ENCODE results near the gene ORC4. TPM values are rescaled to one million over a fixed set of nuclear protein-coding genes. Genes with fewer than 3 reads are reported as not detected.

ORC4 gene
- total and polyA plus RNA-seq, 2 of the 8 experiments (the other 6 are each of a cell fraction or from before 2014, with no cell fraction given): 22.7 to 63.7 TPM

GRCh38 chr2:147904051-147904450 is 116.5 kb downstream of the ORC4 start:
- Histone ChIP-seq H3K14ac (ENCODE audit: insufficient read length) (no peak overlapping the region), H4K20me1 (replicated peaks in 1 of 2; ENCODE audit: control insufficient read depth in 1 of 2, insufficient read depth in 2 of 2, low read length in 2 of 2) (peaks cover 0 to 1% of the 10 kb centered on the region in 2 experiments), H3K23me2 (ENCODE audit: low read depth, low read length) (no peaks in the 10 kb centered on the region), H2BK12ac (ENCODE audit: low read depth, low read length) (no peak overlapping the region), H3K9me3 (ENCODE audit: insufficient read depth in 2 of 2, low read depth in 1 of 2, low read length in 1 of 2) (0 out of 4 replicates have a peak, but pooled peaks cover 0 to 2% of the 10 kb centered on the region in 2 experiments), H2AK5ac (ENCODE audit: low read depth, low read length) (no peak overlapping the region), H3K36me3 (ENCODE audit: control insufficient read depth in 2 of 4, insufficient read depth in 4 of 4, low read length in 3 of 4) (peaks cover 0 to 11% (median 2%) of the 10 kb centered on the region in 4 experiments; a peak in 2 of 8 replicates), H3K79me2 (ENCODE audit: control insufficient read depth in 1 of 2, insufficient read depth in 2 of 2, low read length in 2 of 2) (no peaks in the 10 kb centered on the region; a peak in 1 of 4 replicates), H3K18ac (ENCODE audit: extremely low read depth, low read length) (no peak overlapping the region), H2BK20ac (ENCODE audit: low read length) (no peak overlapping the region), H3K27me3 (replicated peaks in 1 of 4; ENCODE audit: control insufficient read depth in 3 of 4, extremely low read depth in 1 of 4, insufficient read depth in 3 of 4, low read length in 3 of 4) (no peaks in the 10 kb centered on the region), H3K23ac (ENCODE audit: insufficient read length) (no peak overlapping the region), H3K27ac (ENCODE audit: low read depth, low read length) (no peak overlapping the region), H3K9ac (replicated peaks in 1 of 4; ENCODE audit: extremely low read depth in 1 of 4, low read depth in 3 of 4, low read length in 3 of 4) (no peak overlapping the region; a peak in 1 of 7 replicates), H4K5ac (ENCODE audit: insufficient read length, low read depth, low read length) (no peak overlapping the region), H2BK5ac (ENCODE audit: low read depth, low read length) (no peak overlapping the region), H2AFZ (ENCODE audit: low read length) (no peak overlapping the region), H3K4me1 (replicated peaks in 1 of 4; ENCODE audit: control insufficient read depth in 3 of 4, insufficient read depth in 4 of 4, low read length in 3 of 4) (no peaks in the 10 kb centered on the region), H3K4ac (replicated peaks; ENCODE audit: insufficient read length, low read depth, low read length) (no peak overlapping the region), H4K91ac (replicated peaks; ENCODE audit: insufficient read length, low read length) (no peak overlapping the region), H4K8ac (ENCODE audit: extremely low read depth, insufficient read depth, low read length) (no peak overlapping the region), H2BK15ac (ENCODE audit: low read length) (no peak overlapping the region), H2BK120ac (replicated peaks; ENCODE audit: low read depth, low read length) (no peak overlapping the region), H3K79me1 (ENCODE audit: low read depth, low read length) (no peaks in the 10 kb centered on the region), H3K4me3 (ENCODE audit: extremely low read depth in 1 of 4, insufficient read depth in 2 of 4, low read depth in 3 of 4, low read length in 4 of 4) (no peak overlapping the region), H3K4me2 (ENCODE audit: insufficient read depth in 1 of 2, low read depth in 2 of 2, low read length in 2 of 2) (no peak overlapping the region), H3K56ac (replicated peaks; ENCODE audit: insufficient read length, low read depth, low read length) (no peak overlapping the region)
- WGBS, 2 experiments (ENCODE audit: extremely low coverage in 1 of 2, insufficient coverage in 1 of 2, insufficient read length in 1 of 2, insufficient replicate concordance in 2 of 2, low coverage in 1 of 2, low lambda C conversion rate in 2 of 2, missing lambda C conversion rate in 1 of 2): 91% methylated on average over 4 of the region's 4 CpGs; no CpG with 5 or more reads in 1 of the 2 experiments
- FAIRE-seq (no peak), DNase-seq (ENCODE audit: low read depth in 1 of 2, low spot score in 2 of 2) (no peak)
- ChIA-PET CTCF (ENCODE audit: partially characterized antibody) (no interaction called here), POLR2A (ENCODE audit: partially characterized antibody) (no interaction called here)
- TF ChIP-seq EGR1 (IDR thresholded peaks at IDR 0.05; ENCODE audit: borderline replicate concordance, low read depth, low read length): no peak
- TF ChIP-seq BCL11A (IDR thresholded peaks at IDR 0.05; ENCODE audit: low read depth in 2 of 2, low read length in 2 of 2): no peak
- TF ChIP-seq POU5F1 (IDR thresholded peaks at IDR 0.05; ENCODE audit: low read depth, low read length): no peak
- no peak for TF ChIP-seq TBP (IDR thresholded peaks at IDR 0.05; ENCODE audit: low read depth, low read length)
- no peak for TF ChIP-seq TAF1 (IDR thresholded peaks at IDR 0.05; ENCODE audit: low read depth, low read length)
- TF ChIP-seq, protein P1, sequence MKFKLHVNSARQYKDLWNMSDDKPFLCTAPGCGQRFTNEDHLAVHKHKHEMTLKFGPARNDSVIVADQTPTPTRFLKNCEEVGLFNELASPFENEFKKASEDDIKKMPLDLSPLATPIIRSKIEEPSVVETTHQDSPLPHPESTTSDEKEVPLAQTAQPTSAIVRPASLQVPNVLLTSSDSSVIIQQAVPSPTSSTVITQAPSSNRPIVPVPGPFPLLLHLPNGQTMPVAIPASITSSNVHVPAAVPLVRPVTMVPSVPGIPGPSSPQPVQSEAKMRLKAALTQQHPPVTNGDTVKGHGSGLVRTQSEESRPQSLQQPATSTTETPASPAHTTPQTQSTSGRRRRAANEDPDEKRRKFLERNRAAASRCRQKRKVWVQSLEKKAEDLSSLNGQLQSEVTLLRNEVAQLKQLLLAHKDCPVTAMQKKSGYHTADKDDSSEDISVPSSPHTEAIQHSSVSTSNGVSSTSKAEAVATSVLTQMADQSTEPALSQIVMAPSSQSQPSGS (IDR thresholded peaks at IDR 0.05; ENCODE audit: low read length): no peak
- TF ChIP-seq RFX5 (IDR thresholded peaks at IDR 0.05; ENCODE audit: borderline replicate concordance, low read depth, low read length): no peak
- TF ChIP-seq JUN (IDR thresholded peaks at IDR 0.05; ENCODE audit: low read depth, low read length): no peak
- TF ChIP-seq YY1 (IDR thresholded peaks at IDR 0.05; ENCODE audit: low read depth, low read length): no peak
- no peak for TF ChIP-seq HDAC2 (IDR thresholded peaks at IDR 0.05; ENCODE audit: borderline replicate concordance in 1 of 2, low read depth in 2 of 2, low read length in 2 of 2)
- TF ChIP-seq CEBPB (IDR thresholded peaks at IDR 0.05; ENCODE audit: low read depth, low read length): no peak
- TF ChIP-seq NRF1 (IDR thresholded peaks at IDR 0.05; ENCODE audit: low read depth, low read length): no peak
- TF ChIP-seq, protein P2, sequence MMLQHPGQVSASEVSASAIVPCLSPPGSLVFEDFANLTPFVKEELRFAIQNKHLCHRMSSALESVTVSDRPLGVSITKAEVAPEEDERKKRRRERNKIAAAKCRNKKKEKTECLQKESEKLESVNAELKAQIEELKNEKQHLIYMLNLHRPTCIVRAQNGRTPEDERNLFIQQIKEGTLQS (IDR thresholded peaks at IDR 0.05; ENCODE audit: insufficient read depth, low read depth, low read length): no peak

All from H1 (cell line).